PFSK-1 (cell line): ENCODE results near the gene PLEKHA6.

Experiments used
- POLR2AphosphoS5 ChIP-seq: IDR thresholded peaks from 2 replicates; pipeline ENCODE4 v1.6.1; 2012; ENCODE audit warnings: low read depth, mild to moderate bottlenecking, control low read depth, low read length, moderate library complexity
- SIN3A ChIP-seq: IDR thresholded peaks from 2 replicates; pipeline ENCODE4 v1.6.1; 2012; ENCODE audit warnings: mild to moderate bottlenecking, low read length, moderate library complexity, borderline replicate concordance; ENCODE audit not compliant: insufficient read depth
- TAF1 ChIP-seq: IDR thresholded peaks from 2 replicates; pipeline ENCODE4 v1.6.1; 2012; ENCODE audit warnings: low read length, control low read depth, borderline replicate concordance; ENCODE audit not compliant: insufficient read depth

- no peak for TF ChIP-seq POLR2AphosphoS5
- TF ChIP-seq TAF1: no peak
- no peak for TF ChIP-seq SIN3A
Observed at GRCh38 chr1:204382714-204383083, 23.0 kb upstream of the PLEKHA6 start.
